Measurements from ENCODE around the gene STK24.

STK24 gene

DNA sequence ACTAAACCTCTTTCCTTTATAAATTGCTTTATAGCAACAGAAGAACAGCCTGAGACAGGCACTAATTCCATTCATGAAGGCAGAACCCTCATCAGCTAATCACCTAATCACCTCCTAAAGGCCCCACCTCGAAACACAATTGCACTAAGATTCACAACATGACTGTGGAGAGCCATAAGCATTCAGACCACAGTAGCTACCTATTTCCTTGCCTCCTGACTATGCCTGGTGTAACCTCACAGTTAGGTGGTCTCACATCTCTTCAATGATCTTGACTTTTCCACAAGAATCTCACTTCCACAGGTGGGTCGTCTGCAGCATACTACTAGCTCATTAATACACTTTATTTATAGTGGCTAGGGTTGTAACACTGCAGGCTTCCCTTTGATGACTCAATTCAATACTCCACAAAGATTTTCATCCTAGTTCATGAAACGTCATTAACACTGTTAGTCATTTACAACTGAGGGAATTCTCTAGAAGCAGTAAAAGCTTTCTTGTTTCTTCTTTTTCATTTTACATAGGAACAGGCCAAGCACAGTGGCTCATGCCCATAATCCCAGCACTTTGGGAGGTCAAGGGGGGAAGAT is 27.1 kb downstream of the STK24 start:
- DNase-seq, result no peak

- DNase-seq, result no peak
Measured at GRCh38 chr13:98549006-98549727, 27.7 kb downstream of the STK24 start.

DNA sequence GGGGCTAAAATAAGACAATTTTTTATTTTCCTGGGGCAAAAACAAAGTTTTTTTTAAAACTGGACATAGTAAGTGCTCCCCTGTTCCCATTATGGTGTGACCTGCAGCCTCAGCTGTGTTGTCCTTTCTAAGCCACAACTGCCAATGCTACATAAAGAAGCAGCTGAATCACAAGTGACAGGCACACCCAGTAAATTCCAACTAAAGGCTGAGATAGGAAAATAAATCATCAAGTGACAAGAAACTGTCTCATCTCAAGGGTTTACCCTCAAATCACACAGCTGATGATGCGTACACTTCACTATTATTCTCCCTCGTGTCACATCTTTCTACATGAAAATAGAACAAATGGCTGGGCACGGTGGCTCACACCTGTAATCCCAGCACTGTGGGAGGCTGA is 28.7 kb downstream of the STK24 start:
- no peak for DNase-seq

GRCh38 chr13:98547455-98547854 is 29.5 kb downstream of the STK24 start:
- no peak for DNase-seq

DNA sequence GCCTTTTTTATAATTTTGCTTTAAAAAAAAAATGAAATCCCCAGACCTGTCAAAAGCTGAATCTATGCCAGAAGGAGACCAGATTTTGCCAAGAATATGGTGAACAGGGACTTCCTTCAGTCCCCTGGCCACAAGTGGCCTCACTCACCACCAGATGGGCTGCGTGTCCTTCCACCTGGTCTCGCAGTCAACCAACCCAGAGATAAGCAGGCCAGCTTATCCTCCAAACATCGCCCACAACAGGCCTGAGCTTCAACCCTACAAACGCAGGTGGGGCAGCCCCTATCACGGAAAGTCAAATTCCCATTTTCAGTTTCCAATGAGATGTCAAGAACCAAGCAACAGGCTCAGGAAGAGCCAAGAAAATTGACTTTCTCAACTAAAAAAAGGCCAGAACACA is 30.5 kb downstream of the STK24 start:
- DNase-seq, result no peak

DNA sequence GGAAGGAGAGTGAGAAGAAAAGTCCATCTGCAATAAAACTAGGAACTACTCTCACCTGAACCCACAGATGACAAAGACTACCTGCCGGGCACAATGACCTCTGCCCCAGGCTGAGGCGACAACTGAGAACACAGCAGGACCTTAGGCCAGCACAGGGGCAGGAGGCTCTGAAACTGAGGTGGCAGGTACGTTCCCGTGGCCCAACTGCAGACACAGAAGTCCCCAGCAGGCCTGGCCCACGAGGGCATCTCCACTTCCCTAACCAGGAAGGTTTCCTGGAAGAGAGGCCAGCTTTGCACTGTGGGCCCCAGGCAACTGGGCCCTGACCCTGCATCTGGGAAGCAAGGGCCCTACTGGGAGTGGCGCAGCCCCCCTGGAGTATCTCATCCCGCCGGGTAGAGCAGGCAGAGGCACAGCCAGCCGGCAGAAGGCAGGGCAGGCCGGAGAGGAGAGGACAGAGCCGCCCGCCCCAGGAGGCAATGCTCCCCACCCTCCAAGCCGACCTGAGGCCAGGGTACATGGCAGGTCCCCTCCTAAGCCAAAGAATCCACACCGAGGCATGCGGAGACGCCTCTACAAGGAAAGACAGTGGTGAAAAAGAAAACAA is 32.7 kb downstream of the STK24 start:
- no peak for DNase-seq

DNA sequence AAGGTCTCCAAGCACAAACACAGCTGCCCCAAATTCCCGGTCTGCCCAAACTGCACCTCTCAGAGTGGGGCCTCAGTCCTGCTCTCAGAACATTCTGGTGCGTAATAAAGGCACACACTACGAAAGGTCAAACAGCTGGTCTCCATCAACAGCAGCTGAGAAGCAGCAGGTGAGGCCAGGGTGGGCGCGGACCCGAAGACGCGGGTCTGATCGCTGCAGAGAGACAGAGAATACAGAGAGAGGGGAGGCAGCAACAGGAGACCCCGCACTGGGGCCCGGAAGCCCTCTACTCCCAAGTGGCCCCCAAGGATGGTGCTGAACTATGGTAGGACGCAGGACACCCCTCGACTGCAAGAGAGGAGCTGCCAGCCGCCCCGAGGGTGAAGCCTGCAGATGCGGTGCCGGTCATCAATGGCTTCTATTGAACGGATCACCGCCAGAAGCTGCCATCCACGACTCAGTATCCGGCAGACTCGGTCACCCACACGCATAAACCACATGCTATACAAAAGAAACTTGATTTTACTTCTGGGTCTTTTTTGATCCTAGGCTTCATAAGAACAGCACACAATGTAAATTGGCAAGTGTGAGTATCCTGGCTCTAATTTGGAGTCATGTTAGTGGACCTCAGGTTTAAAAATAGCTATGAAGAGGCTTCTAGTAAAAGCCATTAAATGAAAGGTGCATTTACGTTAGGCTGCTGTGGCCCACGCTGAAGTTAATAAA is 33.4 kb downstream of the STK24 start:
- DNase-seq, result no peak

GRCh38 chr13:98542568-98543377 is 34.1 kb downstream of the STK24 start:
- DNase-seq, result no peak

DNA sequence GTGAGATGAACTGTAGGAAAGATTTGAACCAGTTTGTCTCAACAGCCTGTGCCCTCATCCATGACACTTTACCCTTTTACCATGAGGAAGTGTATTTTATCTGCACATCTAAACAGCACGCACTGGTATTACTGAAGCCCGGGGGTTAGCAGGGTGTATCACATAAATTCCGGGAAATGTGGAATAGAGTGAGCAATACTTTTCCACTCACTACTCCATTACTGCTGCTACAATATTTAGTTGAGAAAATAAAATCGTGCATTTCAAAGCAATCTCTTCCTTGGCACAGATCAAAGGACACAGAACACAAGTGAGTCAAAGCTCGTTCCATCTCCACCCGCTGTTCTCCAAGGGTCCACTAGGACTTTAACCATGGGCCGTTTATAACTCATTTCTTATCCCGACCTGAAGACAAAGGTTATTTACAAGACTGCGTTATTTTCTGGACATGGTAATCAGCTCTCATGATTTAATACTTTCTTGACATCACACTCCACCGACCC is 35.2 kb downstream of the STK24 start:
- no peak for DNase-seq

- no peak for DNase-seq
Measured at GRCh38 chr13:98541191-98541590, 35.7 kb downstream of the STK24 start.

DNA sequence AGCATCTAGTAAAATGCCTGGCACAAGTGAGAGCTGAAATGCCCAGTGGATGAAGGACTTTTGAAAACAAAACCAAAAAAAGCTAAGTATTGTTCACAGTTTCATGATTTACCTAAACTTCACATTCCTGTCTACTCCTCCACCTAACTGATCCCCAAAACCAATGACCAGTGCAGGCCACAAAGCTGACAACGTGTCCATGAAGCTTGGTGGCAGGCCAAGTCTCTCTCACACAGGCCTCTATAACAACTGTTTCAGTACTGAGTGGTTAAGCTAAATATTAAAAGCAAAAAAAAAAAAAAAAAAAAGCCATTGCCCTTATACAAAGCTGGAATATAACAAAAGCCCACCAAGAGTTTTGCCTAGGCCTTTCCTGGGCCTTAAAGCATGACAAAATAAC is 36.4 kb downstream of the STK24 start:
- no peak for DNase-seq

- no peak for DNase-seq
Measured at GRCh38 chr13:98539666-98540065, 37.2 kb downstream of the STK24 start.

DNA sequence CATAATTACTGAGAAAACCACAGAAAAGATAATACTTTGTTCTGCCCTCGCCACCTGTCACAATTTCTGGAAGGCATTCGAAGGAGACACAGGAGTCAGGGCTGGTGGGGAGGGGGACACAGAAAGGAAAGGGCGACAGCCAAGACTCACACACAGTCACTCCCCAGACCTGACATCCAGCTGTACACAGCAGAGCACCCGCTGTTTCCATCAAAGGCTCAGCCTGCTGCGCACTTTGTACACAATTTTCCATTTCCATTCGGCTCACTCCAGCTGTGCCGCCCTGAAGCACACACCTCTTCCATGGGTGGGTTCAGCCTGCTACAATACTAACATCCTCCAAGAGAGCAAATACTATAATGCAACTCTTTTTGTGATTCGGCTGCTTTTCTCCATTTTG is 38.0 kb downstream of the STK24 start:
- DNase-seq, result no peak

DNA sequence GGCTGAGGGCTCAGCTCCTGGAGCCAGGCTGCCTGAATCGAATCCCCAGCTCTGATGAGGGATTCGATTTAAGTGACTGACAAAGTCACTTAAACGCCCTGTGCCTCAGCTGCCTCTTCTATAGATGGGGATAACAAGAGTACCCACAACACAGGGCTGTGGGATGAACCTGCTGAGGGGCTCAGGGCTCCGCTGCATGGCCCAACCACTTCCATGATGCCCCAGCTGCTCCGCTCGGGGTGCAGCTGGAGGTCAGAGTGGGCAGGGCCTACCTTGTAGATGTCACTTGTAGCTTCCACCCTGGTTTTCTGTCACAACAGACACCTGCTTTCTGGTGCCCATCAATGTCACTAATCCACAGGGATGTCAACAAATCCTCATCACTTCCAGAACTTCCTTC is 39.2 kb downstream of the STK24 start:
- no peak for DNase-seq

GRCh38 chr13:98537306-98537705 is 39.6 kb downstream of the STK24 start:
- no peak for DNase-seq

DNA sequence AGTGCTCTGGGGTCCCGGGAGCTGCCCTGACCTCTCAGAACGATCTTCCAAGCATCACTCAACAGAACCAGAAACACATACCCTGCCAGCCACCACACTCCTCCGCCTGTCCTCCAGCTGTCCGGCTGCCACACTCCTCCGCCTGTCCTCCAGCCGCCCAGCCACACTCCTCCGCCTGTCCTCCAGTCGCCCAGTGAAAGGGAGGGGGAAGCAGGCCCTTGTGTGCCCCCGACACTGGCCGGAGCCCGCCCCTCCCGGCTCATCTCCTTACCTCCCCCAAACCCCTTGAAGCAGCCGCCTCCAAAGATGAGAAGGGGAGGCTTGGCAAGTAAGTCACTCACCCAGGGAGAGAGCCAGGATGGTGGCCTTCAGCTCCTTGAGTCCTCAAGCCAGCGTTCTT is 40.2 kb downstream of the STK24 start:
- DNase-seq, result no peak

GRCh38 chr13:98535501-98536354 is 41.2 kb downstream of the STK24 start:
- peak; percentile 20 for DNase-seq

- no peak for DNase-seq
Measured at GRCh38 chr13:98534821-98535220, 42.1 kb downstream of the STK24 start.

DNA sequence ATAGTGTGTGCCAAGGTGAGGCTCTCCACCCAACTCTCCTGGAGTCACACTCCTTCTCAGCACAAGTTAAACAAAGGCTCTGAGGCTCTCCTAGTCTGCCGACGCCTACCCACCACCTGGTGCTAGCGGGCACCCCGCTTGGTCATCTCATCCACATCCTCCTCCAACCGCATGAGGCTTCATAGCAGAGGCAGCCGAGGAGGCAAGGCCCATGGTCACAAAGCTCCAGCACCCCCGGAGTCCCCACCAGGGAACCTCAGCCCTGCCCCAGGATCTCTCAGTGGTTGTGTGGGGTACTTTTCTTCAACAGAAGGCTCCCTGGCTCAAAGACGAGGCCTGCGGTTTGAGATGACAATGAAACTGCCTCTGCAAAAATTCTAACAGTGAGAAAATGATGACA is 43.0 kb downstream of the STK24 start:
- DNase-seq, result no peak

DNA sequence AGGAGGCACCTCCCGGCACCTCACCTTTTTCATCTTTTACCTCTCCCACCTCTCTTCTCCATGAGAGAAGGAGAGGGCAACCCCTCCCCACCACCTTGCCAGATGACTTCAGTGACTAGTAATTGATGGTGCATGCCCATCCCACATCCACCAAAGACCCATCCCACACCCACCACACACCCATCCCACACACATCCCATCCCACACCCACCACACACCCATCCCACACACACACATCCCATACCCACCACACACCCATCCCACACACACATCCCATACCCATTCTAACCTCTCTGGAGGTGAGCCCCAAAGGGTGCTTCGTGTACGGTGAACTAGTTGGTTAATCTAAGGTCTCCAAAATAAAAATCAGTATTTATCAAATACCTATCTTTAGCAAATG is 44.7 kb downstream of the STK24 start:
- no peak for DNase-seq

DNA sequence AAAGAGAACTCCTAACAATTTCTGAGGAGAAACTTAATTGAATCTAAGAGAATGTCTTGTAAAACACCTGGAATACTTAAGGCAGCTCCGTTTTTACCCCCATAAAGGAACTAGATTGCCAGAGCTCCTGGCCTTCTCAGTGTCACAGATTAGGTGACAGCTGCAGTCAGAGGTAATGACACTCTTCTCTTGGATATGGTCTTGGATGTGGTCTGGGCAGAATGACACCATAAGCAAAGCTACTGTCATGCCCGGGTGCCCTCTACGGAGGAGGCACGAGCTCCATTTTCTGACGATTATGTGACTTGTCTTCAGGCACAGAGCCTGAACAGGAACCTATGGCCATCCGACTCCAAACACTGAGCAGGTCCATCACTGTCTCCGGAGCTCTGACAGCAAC is 46.7 kb downstream of the STK24 start:
- no peak for DNase-seq

DNA sequence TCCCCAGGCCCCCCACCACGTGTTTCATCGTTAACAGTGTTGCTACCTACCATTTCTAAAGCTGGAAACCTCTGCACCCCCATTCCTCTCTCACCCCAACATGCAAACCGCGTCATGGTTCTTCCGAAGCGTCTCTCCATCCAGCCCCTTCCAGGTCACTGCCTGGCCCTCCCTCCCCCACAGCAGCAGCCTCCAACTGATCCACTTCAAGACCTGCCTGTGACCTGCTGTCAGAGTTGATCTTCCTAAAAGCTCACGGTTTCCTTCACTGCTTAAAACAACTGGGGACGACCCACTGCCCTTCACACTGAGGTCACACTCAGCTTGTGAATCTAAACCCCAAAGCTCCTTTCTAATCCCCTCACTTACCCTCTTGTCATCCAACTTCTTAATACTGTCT is 47.7 kb downstream of the STK24 start:
- DNase-seq, result no peak
